ENCODE results near the gene SS18L1. TPM values are rescaled to one million over a fixed set of nuclear protein-coding genes. Genes with fewer than 3 reads are reported as not detected.
"Not testable (repeated sequence)": the region's sequence is repeated elsewhere in the genome, so short reads cannot be mapped to it uniquely, and the experiment has no call there.

Gene SS18L1
- total and polyA plus RNA-seq, 8 donors, result 5.5 to 34.8 (median 9.3) TPM

DNA sequence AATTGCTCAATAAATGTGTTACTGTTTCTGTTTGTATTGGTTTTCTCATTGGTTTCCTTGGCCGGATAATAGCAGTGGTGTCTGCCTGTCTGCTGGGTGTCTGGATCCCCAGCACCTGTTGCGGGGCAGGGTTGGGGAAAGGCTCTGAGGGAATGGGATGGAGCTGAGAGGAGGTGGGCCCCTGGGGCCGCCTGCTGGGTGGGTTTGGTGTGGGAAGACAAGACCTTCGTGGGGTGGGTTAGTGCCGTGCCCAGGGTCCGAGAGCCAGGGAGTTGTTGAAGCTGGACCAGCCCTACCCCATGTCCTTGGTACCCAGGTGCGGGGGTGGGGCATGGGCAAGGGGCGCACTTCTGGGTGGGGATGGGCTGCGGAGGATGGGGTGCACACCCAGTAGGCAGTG lies 4.0 kb downstream of the SS18L1 start:
- Histone ChIP-seq H3K27me3 (no peaks in the 10 kb centered on the region), H3K4me3 (no peak overlapping the region), H3K9me3 (no peaks in the 10 kb centered on the region), H3K27ac (no peak overlapping the region), H3K4me1 (peaks cover 11 to 63% (median 32%) of the 10 kb centered on the region in 4 donors), H3K36me3 (peaks cover 0 to 6% (median 2%) of the 10 kb centered on the region in 4 donors)
- 94 to 97% (median 96%) methylated on average over 9 of the region's 9 CpGs for WGBS, 5 donors
- no peak for DNase-seq
- TF ChIP-seq, protein P1, sequence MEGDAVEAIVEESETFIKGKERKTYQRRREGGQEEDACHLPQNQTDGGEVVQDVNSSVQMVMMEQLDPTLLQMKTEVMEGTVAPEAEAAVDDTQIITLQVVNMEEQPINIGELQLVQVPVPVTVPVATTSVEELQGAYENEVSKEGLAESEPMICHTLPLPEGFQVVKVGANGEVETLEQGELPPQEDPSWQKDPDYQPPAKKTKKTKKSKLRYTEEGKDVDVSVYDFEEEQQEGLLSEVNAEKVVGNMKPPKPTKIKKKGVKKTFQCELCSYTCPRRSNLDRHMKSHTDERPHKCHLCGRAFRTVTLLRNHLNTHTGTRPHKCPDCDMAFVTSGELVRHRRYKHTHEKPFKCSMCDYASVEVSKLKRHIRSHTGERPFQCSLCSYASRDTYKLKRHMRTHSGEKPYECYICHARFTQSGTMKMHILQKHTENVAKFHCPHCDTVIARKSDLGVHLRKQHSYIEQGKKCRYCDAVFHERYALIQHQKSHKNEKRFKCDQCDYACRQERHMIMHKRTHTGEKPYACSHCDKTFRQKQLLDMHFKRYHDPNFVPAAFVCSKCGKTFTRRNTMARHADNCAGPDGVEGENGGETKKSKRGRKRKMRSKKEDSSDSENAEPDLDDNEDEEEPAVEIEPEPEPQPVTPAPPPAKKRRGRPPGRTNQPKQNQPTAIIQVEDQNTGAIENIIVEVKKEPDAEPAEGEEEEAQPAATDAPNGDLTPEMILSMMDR (IDR thresholded peaks at IDR 0.05), result no peak
- TF ChIP-seq POLR2AphosphoS5 (IDR thresholded peaks at IDR 0.05) (no peak), POLR2A (IDR thresholded peaks at IDR 0.05) (no peak), EP300 (IDR thresholded peaks at IDR 0.05) (no peak)
- intact Hi-C loops (cut with DNase I; ENCODE audit: low total_unique reads), result no loop called here

DNA sequence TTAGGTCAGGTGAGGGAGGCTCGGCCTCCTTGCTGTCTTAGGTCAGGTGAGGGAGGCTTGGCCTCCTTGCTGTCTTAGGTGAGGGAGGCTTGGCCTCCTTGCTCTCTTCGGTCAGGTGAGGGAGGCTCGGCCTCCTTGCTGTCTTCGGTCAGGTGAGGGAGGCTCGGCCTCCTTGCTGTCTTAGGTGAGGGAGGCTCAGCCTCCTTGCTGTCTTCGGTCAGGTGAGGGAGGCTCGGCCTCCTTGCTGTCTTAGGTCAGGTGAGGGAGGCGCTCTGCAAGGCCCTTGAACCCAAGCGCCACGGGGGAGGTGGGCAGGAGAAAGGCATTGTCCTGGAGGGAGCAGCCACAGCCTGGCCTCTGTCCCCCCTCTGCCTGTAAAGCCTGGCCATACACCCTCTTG lies 4.8 kb downstream of the SS18L1 start:
- H3K27me3 ChIP-seq; intact Hi-C loops (cut with DNase I; ENCODE audit: low total_unique reads); H3K9me3 ChIP-seq; H3K4me3 ChIP-seq; H3K27ac ChIP-seq; DNase-seq: not testable (repeated sequence)
- Histone ChIP-seq H3K36me3 (peaks cover 0 to 13% (median 6%) of the 10 kb centered on the region in 4 donors), H3K4me1 (peaks cover 11 to 63% (median 32%) of the 10 kb centered on the region in 4 donors)
- WGBS, 5 donors, result 89 to 100% (median 96%) methylated on average over 9 to 10 of the region's 10 CpGs

DNA sequence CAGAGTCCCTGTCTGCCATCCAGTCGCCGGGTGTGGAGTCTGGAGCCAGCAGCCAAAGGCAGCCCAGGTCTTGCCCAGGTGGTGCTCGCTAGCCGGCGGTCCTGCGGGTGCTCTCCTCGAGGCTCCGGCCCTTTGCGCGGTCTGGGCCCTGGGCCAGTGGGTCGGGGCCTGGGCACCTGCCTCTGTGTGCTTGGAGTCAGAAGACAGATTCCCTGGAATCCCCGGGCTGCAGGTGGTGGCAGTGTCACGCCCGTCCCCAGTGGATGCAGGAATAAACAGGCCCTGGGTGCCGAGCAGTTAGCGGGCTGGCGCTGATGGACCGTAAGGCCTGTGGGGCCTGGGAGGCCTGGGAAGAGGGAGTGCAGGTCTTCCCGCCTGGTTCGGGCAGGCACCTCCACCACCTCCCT lies 5.3 kb downstream of the SS18L1 start:
- Histone ChIP-seq H3K9me3 (no peaks in the 10 kb centered on the region), H3K27ac (no peak overlapping the region), H3K36me3 (peaks cover 0 to 14% (median 8%) of the 10 kb centered on the region in 4 donors), H3K4me1 (peaks cover 11 to 63% (median 32%) of the 10 kb centered on the region in 4 donors), H3K4me3 (no peak overlapping the region), H3K27me3 (no peaks in the 10 kb centered on the region)
- TF ChIP-seq, protein P1 (IDR thresholded peaks at IDR 0.05), result no peak
- no peak for TF ChIP-seq POLR2AphosphoS5 (IDR thresholded peaks at IDR 0.05)
- TF ChIP-seq EP300 (IDR thresholded peaks at IDR 0.05), result no peak
- no peak for TF ChIP-seq POLR2A (IDR thresholded peaks at IDR 0.05)
- no peak for DNase-seq
- WGBS, 5 donors, result 79 to 82% (median 81%) methylated on average over 10 to 20 of the region's 20 CpGs
- intact Hi-C loops (cut with DNase I; ENCODE audit: low total_unique reads), result no loop called here

DNA sequence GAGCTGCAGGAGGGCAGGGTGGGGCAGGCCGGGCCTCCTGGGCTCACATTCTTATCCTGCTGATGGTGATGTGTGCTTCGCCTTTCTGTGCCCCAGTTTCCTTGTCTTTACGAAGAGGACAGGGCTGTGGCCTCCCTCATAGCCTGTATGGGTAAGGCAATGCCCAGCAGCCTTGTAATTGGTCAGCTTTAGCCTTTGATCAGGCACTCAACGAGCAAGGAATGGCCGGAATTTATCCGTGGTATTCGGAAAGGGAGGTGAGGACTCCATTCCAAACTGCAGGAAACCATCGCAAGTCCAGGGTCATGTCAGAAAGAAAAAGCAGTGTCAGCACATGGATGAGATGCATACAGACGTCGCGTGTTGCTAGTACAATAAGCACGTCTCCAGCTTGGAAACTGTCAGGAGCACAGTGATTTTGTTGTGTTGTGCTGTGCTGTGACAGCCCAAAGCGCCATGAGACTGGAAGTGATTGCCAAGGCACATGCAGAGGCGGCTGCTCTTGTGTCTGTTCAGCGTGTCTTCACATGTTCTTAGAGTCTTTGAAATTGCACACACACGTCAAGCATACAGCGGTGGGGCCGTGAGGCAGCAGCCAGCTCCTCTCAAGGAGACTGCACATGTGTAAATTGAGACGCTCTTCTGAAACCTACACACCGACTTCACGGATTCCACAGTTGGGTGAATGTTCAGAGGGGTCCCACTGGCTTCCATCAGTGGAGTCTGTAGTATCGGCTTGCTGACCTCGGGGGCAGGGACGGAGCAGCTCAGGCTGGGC lies 6.2 kb downstream of the SS18L1 start:
- TF ChIP-seq POLR2A (IDR thresholded peaks at IDR 0.05) (no peak), POLR2AphosphoS5 (IDR thresholded peaks at IDR 0.05) (no peak), EP300 (IDR thresholded peaks at IDR 0.05) (no peak)
- TF ChIP-seq, protein P1 (IDR thresholded peaks at IDR 0.05), result no peak
- DNase-seq, result no peak
- WGBS, 5 donors, result 75 to 83% (median 79%) methylated on average over 24 of the region's 24 CpGs
- no peak overlapping the region for H3K4me3 ChIP-seq
- H3K9me3 ChIP-seq, result no peaks in the 10 kb centered on the region
- H3K4me1 ChIP-seq, result peaks cover 9 to 57% (median 27%) of the 10 kb centered on the region in 4 donors
- intact Hi-C loops (cut with DNase I; ENCODE audit: low total_unique reads), result no loop called here
- H3K27ac ChIP-seq, result no peak overlapping the region
- no peaks in the 10 kb centered on the region for H3K27me3 ChIP-seq
- peaks cover 0 to 22% (median 16%) of the 10 kb centered on the region in 4 donors for H3K36me3 ChIP-seq

DNA sequence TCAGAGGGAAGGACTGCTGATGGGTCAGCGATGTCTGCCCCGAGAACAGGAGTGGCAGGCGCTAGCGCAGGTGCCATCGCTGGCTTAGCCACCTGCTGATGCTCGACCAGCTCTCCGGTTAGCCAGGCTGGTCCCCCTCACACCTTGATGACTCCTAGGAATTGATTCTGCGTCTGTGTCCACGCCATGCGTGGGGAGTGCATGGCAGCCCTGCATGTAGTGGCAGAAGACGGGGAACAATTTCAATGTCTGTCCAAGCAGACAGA lies 6.7 kb downstream of the SS18L1 start:
- H3K36me3 ChIP-seq, result peaks cover 0 to 28% (median 21%) of the 10 kb centered on the region in 4 donors
- peaks cover 4 to 52% (median 22%) of the 10 kb centered on the region in 4 donors for H3K4me1 ChIP-seq
- TF ChIP-seq, protein P1 (IDR thresholded peaks at IDR 0.05), result no peak
- no peak for TF ChIP-seq EP300 (IDR thresholded peaks at IDR 0.05)
- TF ChIP-seq POLR2A (IDR thresholded peaks at IDR 0.05), result no peak
- TF ChIP-seq POLR2AphosphoS5 (IDR thresholded peaks at IDR 0.05), result no peak
- intact Hi-C loops (cut with DNase I; ENCODE audit: low total_unique reads), result no loop called here
- H3K9me3 ChIP-seq, result no peaks in the 10 kb centered on the region
- 90 to 97% (median 95%) methylated on average over 11 of the region's 11 CpGs for WGBS, 5 donors
- no peaks in the 10 kb centered on the region for H3K27me3 ChIP-seq
- H3K27ac ChIP-seq, result no peak overlapping the region
- no peak overlapping the region for H3K4me3 ChIP-seq
- no peak for DNase-seq
